KOPT-K1 (cell line): ENCODE results near the gene SPRYD3.
A peak's percentile ranks its signal among the peaks of the same experiment; 100 is the strongest.

Experiments
- H3K27ac ChIP-seq: fragments of 200-600 bp; sonication (generic); 2 replicates; pipeline ENCODE4 v1.5.1; 2016; ENCODE audit warnings: antibody characterized with exemption, mild to moderate bottlenecking, low read depth, low read length; ENCODE audit not compliant: poor library complexity, severe bottlenecking
- H3K36me3 ChIP-seq: fragments of 200-600 bp; sonication (generic); 2 replicates; pipeline ENCODE4 v1.5.1; 2017; ENCODE audit warnings: antibody characterized with exemption, mild to moderate bottlenecking, low read length, moderate library complexity; ENCODE audit not compliant: insufficient read depth
- H3K9me3 ChIP-seq: fragments of 200-600 bp; sonication (generic); 2 replicates; pipeline ENCODE4 v1.5.1; 2017; ENCODE audit warnings: antibody characterized with exemption, low read length, mild to moderate bottlenecking; ENCODE audit not compliant: insufficient read depth, poor library complexity, severe bottlenecking

The SPRYD3 gene

DNA sequence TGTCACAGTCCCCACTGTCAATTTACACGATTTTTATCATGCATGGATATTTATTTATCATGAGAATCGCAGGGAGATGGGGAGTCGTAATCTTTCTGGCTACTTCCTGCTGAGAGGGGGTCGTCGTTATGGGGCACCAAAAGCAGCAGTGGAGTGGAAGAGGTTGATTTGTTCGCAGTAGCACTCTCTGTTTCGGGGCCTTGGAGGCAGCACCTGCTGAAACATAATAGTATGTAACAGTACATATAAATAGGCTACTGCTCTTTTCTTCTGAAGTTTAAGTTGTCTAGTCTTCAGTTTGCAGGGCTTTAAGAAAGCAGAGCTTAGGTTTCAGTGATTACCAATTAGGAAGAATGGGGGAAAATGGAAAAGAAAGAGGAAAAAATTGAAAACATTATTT is 27.9 kb upstream of the SPRYD3 start:
- no peak overlapping the region for H3K27ac ChIP-seq
- H3K9me3 ChIP-seq: no peaks in the 10 kb centered on the region
- H3K36me3 ChIP-seq: peaks cover 12% of the 10 kb centered on the region; the same call in 1 of the 2 replicates

DNA sequence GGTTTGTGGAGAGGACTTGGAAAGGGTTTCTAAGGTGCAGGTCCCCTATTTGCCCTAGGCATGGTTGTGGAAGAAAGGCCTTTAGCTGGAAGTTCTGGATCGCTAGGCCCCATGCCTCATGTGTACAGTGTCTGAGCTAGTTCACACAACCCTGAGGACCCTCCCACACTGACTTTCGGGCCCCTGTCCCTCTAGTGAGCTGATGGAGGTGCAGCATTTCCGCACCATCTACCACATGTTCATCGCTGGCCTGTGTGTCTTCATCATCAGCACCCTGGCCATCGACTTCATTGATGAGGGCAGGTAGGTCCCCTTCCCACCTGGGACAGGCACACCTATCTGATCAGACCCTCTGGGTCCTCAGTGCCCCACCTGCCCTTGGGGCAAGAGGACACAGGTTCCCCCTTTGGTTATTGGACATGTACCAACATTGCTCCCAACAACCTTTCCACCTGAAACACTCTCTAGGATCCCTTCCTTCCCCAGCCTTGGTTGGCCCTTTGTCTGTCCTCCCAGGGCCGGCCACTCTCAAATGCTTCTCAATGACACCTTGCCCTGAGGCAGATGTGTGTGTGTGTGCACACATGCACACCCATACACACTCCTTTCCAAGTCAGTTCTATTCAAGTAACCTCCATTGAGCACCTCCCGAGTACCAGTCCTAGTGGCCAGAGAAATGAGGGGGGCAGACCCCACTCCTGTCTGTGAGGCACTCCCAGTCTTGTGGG is 26.7 kb upstream of the SPRYD3 start:
- Histone ChIP-seq H3K9me3 (no peaks in the 10 kb centered on the region), H3K27ac (peak overlapping the region; percentile 88), H3K36me3 (peaks cover 12% of the 10 kb centered on the region; the same call in 1 of the 2 replicates)

DNA sequence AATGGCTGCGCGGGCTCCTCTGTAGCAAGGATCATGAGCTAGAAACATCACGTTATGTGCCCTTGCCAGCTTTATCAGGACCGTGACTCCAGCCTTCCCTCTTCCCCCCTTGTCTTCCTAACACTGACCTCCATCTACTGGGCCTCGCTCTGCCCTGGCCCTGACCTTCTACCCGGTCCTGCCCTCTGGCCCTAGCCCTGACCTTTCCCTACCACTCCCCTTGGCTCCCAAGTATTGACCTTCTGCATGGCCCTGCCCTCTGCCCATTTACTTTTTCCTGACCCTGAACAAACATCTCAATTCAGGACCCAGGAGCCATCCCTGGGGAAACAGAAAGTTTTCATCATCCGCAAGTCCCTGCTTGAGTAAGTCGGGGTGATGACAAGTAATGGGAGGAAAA is 26.1 kb upstream of the SPRYD3 start:
- no peaks in the 10 kb centered on the region for H3K9me3 ChIP-seq
- H3K27ac ChIP-seq: peak overlapping the region; percentile 88
- peaks cover 12% of the 10 kb centered on the region; the same call in 1 of the 2 replicates for H3K36me3 ChIP-seq

DNA sequence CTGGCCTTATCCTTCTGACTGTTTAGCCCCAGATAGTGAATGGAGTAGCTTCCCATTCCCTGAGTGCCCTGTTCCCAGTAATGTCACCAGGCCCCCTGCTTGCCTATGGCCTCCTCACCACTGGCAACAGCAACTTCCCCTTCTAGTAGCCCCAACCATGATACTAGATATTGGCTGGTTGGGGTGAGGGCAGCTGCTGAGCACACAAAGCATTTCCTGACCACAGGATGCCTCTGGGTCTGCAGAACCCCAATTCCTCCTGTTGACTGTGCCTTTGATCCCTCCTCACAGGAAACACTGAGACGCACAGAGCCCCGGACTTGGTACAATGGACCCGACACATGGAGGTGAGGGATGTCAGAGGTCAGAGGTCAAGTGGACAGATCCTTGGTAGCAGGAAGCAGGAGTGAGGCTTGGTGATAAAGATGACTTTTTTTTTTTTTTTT is 24.7 kb upstream of the SPRYD3 start:
- Histone ChIP-seq H3K27ac (peak overlapping the region; percentile 88), H3K9me3 (no peaks in the 10 kb centered on the region), H3K36me3 (peaks cover 12% of the 10 kb centered on the region; the same call in 1 of the 2 replicates)

DNA sequence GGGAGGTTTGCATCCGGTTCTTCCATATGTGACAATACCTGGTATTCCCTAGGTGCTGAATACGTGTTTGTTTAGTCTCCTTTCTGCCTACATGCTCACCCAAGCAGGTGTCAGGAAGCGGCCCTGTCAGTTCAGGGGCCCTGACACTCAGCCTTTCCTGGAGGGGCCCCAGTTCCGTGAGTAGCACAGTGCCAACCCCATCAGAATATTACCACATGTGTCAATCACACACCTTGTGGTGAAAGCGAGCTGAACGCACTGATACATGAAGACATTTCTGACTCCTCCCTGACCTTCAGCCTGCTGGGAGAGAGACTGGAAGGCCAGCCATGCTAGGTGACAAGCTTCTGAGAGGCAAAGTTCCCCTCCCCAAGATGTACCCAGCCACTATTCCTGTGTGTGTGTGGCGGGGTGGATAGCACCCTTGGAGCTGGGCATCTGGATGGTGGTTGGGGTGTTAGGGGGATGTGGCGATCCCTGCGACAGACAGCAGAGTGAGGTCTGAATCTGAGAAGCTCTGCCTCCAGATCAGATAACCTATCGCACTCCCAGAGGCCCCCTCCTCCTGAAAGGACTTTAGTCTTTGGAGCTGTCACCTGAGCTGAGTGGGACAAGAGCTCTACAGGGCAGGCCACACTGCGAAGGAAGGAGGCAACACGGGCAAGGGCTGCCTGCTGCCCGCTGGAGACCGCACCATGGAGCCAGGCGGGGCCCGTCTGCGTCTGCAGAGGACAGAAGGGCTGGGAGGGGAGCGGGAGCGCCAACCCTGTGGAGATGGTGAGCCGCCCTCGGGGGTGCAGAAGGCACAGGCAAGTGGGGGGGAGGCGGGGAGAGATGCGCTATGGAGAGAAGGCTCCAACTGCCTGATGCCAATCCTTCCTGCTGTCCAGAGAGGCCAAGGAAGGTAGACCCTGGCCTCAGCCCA is 24.0 kb upstream of the SPRYD3 start, which contains the start of gene SOAT2:
Gene SOAT2, plus strand, starts transcription at position 604 of the 925 bp plus-strand sequence. Its CDS starts 92 bp downstream, at position 696.
- Histone ChIP-seq H3K27ac (peak within 1 kb of the TSS; percentile 88), H3K9me3 (no peaks in the 10 kb centered on the region)

DNA sequence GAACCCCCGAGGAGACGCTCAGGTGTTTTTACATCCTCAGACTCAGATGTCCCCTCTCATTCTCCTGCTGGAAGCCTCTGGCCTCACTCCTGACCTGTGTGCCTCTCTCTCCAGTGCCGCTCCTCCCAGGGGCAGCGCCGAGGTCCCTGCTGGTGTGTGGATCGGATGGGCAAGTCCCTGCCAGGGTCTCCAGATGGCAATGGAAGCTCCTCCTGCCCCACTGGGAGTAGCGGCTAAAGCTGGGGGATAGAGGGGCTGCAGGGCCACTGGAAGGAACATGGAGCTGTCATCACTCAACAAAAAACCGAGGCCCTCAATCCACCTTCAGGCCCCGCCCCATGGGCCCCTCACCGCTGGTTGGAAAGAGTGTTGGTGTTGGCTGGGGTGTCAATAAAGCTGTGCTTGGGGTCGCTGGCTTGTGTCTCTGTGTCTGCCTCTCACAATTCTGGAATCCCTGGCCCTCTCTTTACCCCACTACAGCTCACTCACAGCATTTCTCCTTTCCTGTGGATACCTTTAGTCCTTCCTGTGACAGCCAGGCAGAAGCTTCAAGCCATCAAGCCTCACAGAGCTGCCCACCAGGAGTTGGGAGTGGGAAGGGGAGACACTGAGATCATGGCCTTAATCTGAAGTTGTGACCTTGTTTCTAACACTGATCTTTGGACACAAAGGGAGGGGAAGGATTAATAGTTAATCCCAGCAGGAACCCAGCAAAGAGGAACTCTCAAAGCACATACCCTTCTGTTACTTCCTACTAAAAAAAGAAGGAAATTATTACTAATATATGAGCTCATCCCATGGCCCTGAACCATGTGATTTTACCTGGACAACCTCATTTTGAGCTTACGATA is 23.0 kb upstream of the SPRYD3 start:
- H3K9me3 ChIP-seq: no peaks in the 10 kb centered on the region
- peaks cover 12% of the 10 kb centered on the region; the same call in 1 of the 2 replicates for H3K36me3 ChIP-seq
- H3K27ac ChIP-seq: peak overlapping the region; percentile 88

More for the DNA sequence above, 24.0 kb upstream of the SPRYD3 start, which contains the start of gene SOAT2:
- H3K36me3 ChIP-seq: peaks cover 12% of the 10 kb centered on the region; the same call in 1 of the 2 replicates

DNA sequence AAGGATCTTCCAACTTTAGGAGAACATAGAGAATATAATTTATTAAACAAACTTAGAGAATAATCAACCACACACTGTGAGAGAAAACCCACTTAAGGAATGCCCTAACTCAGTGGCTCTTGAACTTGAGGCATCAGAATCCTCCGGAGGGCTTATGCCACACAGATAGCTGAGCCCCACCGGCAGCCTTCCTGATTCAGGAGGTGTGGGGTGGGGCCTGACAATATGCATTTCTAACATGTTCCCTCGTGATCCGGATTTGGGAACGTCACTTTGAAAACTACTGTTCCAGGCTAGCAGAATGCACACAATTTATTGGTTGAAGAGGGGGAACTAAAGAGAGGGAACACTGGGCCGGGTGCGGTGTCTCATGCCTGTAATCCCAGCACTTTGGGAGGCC is 22.1 kb upstream of the SPRYD3 start:
- Histone ChIP-seq H3K36me3 (peaks cover 11% of the 10 kb centered on the region; the same call in 1 of the 2 replicates), H3K9me3 (no peaks in the 10 kb centered on the region), H3K27ac (peak overlapping the region; percentile 7)

DNA sequence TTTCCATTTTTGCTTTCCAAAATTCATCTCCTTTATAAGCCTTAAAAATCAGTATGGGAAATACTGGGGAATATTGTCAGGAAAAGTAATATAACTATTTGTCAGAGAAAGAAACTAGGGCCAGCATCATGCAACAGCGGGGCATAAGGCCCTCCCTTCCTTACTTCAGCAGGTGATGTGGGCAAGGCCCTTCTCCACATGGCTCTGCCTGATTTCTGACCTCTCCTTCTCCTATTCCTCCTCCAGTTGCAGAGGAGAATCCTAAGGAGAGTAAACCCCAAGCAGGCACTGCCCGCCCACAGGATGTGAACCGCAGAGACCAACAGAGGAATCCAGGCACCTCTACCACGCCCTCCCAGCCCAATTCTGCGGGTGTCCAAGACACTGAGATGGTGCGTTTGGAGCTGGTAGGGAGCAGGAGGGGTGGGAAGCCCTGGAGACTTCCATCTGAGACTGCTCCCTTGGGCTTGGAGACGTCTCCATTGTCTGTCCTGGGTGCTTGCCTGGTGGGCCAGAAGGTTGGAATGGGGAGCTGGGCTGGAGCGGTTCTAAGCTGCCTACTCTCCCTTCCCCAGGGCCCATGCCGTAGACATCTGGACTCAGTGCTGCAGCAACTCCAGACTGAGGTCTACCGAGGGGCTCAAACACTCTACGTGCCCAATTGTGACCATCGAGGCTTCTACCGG is 21.4 kb upstream of the SPRYD3 start:
- Histone ChIP-seq H3K36me3 (peaks cover 5% of the 10 kb centered on the region; the same call in 1 of the 2 replicates), H3K9me3 (no peaks in the 10 kb centered on the region), H3K27ac (peak overlapping the region; percentile 16)

DNA sequence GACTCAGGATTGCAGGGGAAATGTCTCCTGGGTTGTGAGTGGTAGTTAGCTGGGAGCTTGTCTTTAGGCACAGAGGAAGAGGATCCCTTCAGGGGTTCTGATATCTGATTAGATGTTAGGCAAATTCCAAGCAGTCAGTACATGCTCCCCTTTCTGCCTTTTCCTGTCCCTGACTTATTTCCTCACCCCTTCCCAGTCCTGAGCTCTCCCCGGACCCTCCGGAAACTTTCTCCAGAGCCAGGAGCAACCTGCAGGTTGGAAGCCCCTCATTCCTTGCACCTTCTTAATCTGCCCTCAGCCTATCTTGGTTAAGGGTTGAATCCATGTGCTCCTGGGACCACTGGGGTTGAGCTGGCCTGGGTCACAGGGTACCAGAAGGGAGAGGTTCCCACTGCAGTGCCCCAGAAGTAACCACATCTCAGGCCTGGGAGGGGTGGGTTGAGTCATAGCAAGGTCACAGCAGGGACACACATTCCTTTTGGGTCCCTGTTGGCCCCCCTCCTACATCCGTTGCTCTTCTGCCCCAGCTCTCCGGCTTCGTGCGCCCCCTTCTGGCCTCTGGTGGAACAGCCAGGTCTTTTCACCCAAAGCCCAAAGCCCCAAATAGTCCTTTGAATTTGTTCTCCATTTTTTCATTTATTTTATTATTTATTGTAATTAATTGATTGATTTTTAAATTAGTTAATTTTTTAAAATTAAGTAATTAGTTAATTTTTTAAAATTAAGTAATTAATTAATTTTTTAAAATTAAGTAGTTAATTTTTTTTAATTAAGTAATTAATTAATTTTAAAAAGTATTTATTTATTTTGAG is 20.1 kb upstream of the SPRYD3 start:
- peak overlapping the region; percentile 61 for H3K27ac ChIP-seq
- H3K9me3 ChIP-seq: no peaks in the 10 kb centered on the region
- H3K36me3 ChIP-seq: no peaks in the 10 kb centered on the region

DNA sequence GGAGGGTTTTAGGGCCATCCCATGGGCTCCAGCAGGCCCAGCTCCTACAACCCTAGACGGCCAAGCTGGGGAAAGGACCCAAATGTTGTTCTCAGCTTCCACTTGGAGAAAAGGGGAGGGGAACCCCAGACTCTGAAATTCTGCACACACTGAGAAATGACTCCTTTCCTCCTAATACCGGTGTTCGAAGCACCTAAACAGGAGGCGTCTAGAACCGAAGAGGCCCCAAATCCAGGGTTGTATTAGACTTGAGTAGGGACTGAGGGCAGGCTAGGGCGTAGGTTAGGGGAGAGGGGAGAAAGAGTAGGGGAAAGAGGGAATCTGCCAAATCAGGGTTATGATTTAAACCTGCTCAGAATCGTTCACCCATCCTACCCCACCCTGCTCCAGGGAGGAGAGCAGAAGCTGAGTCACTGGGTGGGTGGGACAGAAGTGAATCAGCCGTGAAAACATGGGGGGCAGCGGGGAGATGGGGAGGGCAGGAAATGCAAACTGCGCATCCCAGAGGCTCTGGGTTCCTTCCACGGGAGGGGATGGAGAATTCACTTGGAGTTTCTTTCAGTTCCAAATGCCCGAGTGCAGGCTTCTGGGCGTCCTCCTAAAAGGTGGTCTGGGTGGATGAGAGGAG is 19.3 kb upstream of the SPRYD3 start:
- Histone ChIP-seq H3K27ac (peak overlapping the region; percentile 61), H3K9me3 (no peaks in the 10 kb centered on the region), H3K36me3 (no peaks in the 10 kb centered on the region)

DNA sequence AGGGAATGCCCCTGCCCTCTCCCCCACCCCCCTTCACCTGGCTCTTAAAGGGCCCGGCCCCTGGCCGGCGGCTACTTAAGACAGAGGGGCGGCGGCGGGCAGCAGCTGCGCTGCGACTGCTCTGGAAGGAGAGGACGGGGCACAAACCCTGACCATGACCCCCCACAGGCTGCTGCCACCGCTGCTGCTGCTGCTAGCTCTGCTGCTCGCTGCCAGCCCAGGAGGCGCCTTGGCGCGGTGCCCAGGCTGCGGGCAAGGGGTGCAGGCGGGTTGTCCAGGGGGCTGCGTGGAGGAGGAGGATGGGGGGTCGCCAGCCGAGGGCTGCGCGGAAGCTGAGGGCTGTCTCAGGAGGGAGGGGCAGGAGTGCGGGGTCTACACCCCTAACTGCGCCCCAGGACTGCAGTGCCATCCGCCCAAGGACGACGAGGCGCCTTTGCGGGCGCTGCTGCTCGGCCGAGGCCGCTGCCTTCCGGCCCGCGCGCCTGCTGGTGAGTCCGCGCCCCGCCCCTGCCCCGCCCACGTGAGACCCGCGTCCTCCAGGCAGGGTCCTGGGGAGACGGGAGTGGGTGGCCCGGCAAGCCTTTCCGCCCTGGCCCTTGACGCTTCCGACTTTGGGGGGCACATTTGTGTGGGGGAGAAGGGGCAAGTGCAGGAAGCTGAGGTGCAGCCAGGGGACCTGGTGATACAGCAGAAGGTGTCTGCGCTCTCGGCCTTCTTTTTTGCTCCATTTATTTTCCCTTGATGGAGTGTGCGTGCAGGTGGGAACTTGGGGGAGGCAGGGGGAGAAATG is 18.6 kb upstream of the SPRYD3 start, which contains the start of gene IGFBP6:
Gene IGFBP6, plus strand, starts transcription at position 104 of the 790 bp plus-strand sequence. Its CDS starts 51 bp downstream, at position 155.
- Histone ChIP-seq H3K36me3 (no peaks in the 10 kb centered on the region), H3K9me3 (no peaks in the 10 kb centered on the region), H3K27ac (peak within 1 kb of the TSS; percentile 61)

DNA sequence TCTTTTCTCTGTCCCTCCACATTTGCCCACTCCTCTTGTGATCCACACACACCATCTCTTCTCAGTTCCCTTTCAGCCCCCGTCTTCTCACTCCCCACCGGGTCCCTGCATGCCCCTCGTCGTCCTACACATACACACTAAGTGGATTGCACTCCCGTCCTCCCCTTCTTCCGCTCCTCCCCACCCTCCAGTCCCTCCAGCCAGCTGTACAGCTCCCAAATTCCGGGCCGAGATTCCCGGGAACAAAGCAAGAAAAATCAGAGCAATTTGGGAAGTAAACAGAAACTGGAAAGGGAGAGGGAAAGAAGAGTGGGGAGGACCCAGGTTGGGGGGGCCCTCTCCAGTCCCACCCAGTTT is 18.0 kb upstream of the SPRYD3 start:
- no peaks in the 10 kb centered on the region for H3K36me3 ChIP-seq
- H3K27ac ChIP-seq: no peak overlapping the region
- no peaks in the 10 kb centered on the region for H3K9me3 ChIP-seq
